GM23338 (cell line): Measurements from ENCODE around the gene TASOR2.

Experiments
- CREB1 ChIP-seq: fragments of 250-450 bp; sonication (Bioruptor Pico); IDR thresholded peaks from 2 replicates; pipeline ENCODE4 v1.5.0; 2020; ENCODE audit warnings: low read depth, mild to moderate bottlenecking, moderate library complexity
- CTCF ChIP-seq, 2 experiments: fragments of 200-600 bp in 1 of 2; sonication (generic) in 1 of 2; conservative IDR thresholded peaks; 2 replicates each; pipeline versions ENCODE4 v1.5.1 to v1.6.1; 2016 to 2017; ENCODE audit warnings: antibody characterized with exemption in 2 of 2, low read depth in 2 of 2, mild to moderate bottlenecking in 2 of 2, moderate library complexity in 1 of 2
- EZH2 ChIP-seq: fragments of 200-600 bp; sonication (generic); IDR thresholded peaks from one replicate; pipeline ENCODE4 v1.8.0; 2017; ENCODE audit warnings: antibody characterized with exemption, mild to moderate bottlenecking, low read depth; ENCODE audit not compliant: unreplicated experiment
- JUNB ChIP-seq: IDR thresholded peaks from one replicate; pipeline ENCODE4 v1.6.1; 2016; ENCODE audit warnings: antibody characterized with exemption; ENCODE audit not compliant: unreplicated experiment
- NANOG ChIP-seq: IDR thresholded peaks from 2 replicates; pipeline ENCODE4 v1.6.1; 2016; ENCODE audit warnings: antibody characterized with exemption, borderline replicate concordance
- POLR2AphosphoS5 ChIP-seq: IDR thresholded peaks from 2 replicates; pipeline ENCODE4 v1.6.1; 2016; ENCODE audit warnings: antibody characterized with exemption, low read depth
- REST ChIP-seq: IDR thresholded peaks from one replicate; pipeline ENCODE4 v1.6.1; 2018; ENCODE audit warnings: antibody characterized with exemption; ENCODE audit not compliant: unreplicated experiment
- ZNF114 ChIP-seq: fragments of 250-450 bp; sonication (Bioruptor Pico); IDR thresholded peaks from 2 replicates; pipeline ENCODE4 v1.5.0; 2020; ENCODE audit warnings: mild to moderate bottlenecking, moderate library complexity

- TF ChIP-seq NANOG: no peak
- TF ChIP-seq CREB1 (CRISPR knock-in tag): no peak
- TF ChIP-seq POLR2AphosphoS5: no peak
- TF ChIP-seq CTCF (conservative IDR thresholded peaks at IDR 0.05; ENCODE audit: low read depth in 2 of 2): peak; percentile 15 to 27; a peak in 2 of 4 replicates
- no peak for TF ChIP-seq ZNF114 (CRISPR knock-in tag)
- no peak for TF ChIP-seq EZH2
- no peak for TF ChIP-seq REST
- TF ChIP-seq JUNB: no peak
These were observed 20.8 kb upstream of the TASOR2 start for GRCh38 chr10:5663692-5664427.
